Mucosa of rectum (tissue), 2 donors: ENCODE data around the gene CD9.

ENCODE experiments used
- H3K27ac ChIP-seq, 2 donors: one replicate each; pipeline ENCODE4 v1.7.0; 2013; ENCODE audit warnings: inconsistent platforms in 2 of 2, low read depth in 2 of 2, low read length in 2 of 2
- H3K27me3 ChIP-seq, 2 donors: one replicate each; pipeline ENCODE4 v1.7.0; 2013; ENCODE audit warnings: low read length in 2 of 2; ENCODE audit not compliant: control insufficient read depth in 2 of 2, insufficient read depth in 2 of 2
- H3K36me3 ChIP-seq, 2 donors: one replicate each; pipeline ENCODE4 v1.7.0; 2013; ENCODE audit warnings: low read length in 2 of 2; ENCODE audit not compliant: control insufficient read depth in 2 of 2, insufficient read depth in 2 of 2
- H3K4me1 ChIP-seq, 2 donors: one replicate each; pipeline ENCODE4 v1.7.0; 2013; ENCODE audit warnings: low read length in 2 of 2, mild to moderate bottlenecking in 1 of 2; ENCODE audit not compliant: control insufficient read depth in 2 of 2, insufficient read depth in 2 of 2
- H3K4me3 ChIP-seq, 2 donors: one replicate each; pipeline ENCODE4 v1.7.0; 2013; ENCODE audit warnings: low read length in 2 of 2
- H3K9ac ChIP-seq, 2 donors: one replicate each; pipeline ENCODE4 v1.7.0; 2013; ENCODE audit warnings: low read length in 2 of 2, low read depth in 1 of 2, mild to moderate bottlenecking in 1 of 2
- H3K9me3 ChIP-seq, 2 donors: one replicate each; pipeline ENCODE4 v1.7.0; 2013; ENCODE audit warnings: low read length in 2 of 2; ENCODE audit not compliant: control insufficient read depth in 2 of 2
- donor health status: healthy.
- donor health status: Normal muscosa, but diverticular disease.

CD9 gene

DNA sequence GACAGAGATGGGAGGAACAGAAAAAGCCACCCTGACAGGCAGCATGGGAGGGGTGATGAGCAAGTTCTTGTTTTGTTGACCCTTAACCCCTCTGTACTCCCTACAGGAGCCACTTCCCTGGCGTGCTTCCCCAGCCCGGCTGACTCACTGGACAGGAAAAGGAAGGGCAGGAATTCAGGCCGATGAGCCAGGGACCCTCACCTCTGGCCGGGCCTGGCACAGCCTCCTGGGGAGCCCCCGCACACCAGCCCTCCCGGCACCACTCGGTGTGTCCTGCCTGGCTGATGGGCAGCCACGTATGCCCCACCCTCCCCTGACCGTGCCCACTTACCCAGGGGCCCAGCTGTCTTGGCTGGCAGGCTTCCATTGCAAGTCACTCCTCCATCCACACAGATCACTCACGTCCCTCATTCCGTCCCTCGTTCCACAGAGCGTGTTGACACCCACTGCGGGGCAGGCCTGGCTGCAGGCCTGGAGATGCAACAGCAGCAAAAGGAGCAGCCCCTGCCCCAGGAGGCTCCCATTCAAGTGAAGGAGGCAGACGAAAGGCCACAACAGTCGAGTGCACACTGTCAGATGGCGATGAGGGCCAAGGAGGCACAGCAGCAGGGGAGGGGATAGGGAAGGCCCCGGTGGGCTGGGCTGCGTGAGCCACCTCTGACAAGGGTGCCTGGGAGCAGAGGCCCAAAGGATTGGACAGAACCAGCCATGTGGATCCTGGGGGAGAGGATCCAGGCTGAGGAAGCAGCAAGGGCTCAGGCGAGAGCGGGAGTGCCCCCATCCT is 19.7 kb upstream of the CD9 start:
- H3K27me3 ChIP-seq, result no peaks in the 10 kb centered on the region
- H3K9me3 ChIP-seq, result no peaks in the 10 kb centered on the region
- no peak overlapping the region for H3K9ac ChIP-seq
- H3K36me3 ChIP-seq, result no peaks in the 10 kb centered on the region
- peak overlapping the region; percentile 13 to 57 for H3K27ac ChIP-seq
- H3K4me3 ChIP-seq, result no peak overlapping the region
- peaks cover 23 to 46% of the 10 kb centered on the region in 2 donors for H3K4me1 ChIP-seq

GRCh38 chr12:6181166-6181565 is 19.0 kb upstream of the CD9 start:
- no peak overlapping the region for H3K4me3 ChIP-seq
- H3K27me3 ChIP-seq, result no peaks in the 10 kb centered on the region
- no peak overlapping the region for H3K9ac ChIP-seq
- peaks cover 23 to 46% of the 10 kb centered on the region in 2 donors for H3K4me1 ChIP-seq
- H3K27ac ChIP-seq, result no peak overlapping the region
- no peaks in the 10 kb centered on the region for H3K36me3 ChIP-seq
- no peaks in the 10 kb centered on the region for H3K9me3 ChIP-seq

- peak overlapping the region in 1 of 2 donors; percentile 32 for H3K4me3 ChIP-seq
Measured at GRCh38 chr12:6181583-6182278, 18.5 kb upstream of the CD9 start.

DNA sequence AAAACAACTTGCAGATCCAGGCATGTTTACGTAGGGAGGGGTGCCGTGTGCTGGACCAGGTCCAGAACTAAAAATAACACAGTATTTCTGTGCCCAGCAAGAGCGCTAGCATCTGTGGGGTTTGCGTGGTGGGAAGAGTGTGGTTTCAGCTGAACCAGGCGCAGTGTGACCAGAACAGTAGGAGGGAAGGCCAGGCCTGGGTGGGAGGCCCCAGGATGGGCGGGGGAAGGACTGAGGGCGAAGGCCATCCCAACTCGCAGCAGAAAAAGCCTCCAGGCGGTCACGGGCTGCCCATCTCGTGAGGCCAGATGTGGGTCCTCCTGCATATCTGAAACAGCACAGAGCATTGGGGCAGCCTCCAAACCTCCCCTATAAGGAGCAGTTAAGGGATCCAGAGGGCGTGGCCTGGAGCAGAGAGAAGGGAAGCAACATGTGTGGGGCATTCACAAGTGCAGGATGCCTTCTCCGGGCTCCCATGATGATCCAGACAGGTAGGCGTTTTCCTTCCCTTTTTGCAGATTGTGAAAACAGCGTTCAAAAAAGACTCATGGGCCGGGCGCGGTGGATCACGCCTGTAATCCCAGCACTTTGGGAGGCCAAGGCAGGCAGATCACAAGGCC is 17.8 kb upstream of the CD9 start:
- Histone ChIP-seq H3K9me3 (no peaks in the 10 kb centered on the region), H3K36me3 (no peaks in the 10 kb centered on the region), H3K4me1 (peaks cover 23 to 46% of the 10 kb centered on the region in 2 donors), H3K27ac (peak overlapping the region; percentile 80 to 91), H3K27me3 (no peaks in the 10 kb centered on the region), H3K4me3 (peak overlapping the region; percentile 32 to 47), H3K9ac (peak overlapping the region; percentile 17 to 55)

More at GRCh38 chr12:6181583-6182278, 18.5 kb upstream of the CD9 start:
- peak overlapping the region; percentile 80 to 91 for H3K27ac ChIP-seq
- no peaks in the 10 kb centered on the region for H3K9me3 ChIP-seq
- H3K4me1 ChIP-seq, result peaks cover 23 to 46% of the 10 kb centered on the region in 2 donors
- no peaks in the 10 kb centered on the region for H3K27me3 ChIP-seq
- H3K9ac ChIP-seq, result peak overlapping the region; percentile 17 to 55
- no peaks in the 10 kb centered on the region for H3K36me3 ChIP-seq

GRCh38 chr12:6183689-6184428 is 16.3 kb upstream of the CD9 start:
- Histone ChIP-seq H3K9ac (peak overlapping the region in 1 of 2 donors; percentile 55), H3K9me3 (no peaks in the 10 kb centered on the region), H3K27ac (peak overlapping the region; percentile 80 to 91), H3K4me3 (peak overlapping the region; percentile 34 to 35), H3K27me3 (no peaks in the 10 kb centered on the region), H3K4me1 (peaks cover 23 to 46% of the 10 kb centered on the region in 2 donors), H3K36me3 (no peaks in the 10 kb centered on the region)

GRCh38 chr12:6185961-6186827 is 14.0 kb upstream of the CD9 start:
- H3K4me3 ChIP-seq, result no peak overlapping the region
- H3K36me3 ChIP-seq, result no peaks in the 10 kb centered on the region
- H3K27me3 ChIP-seq, result no peaks in the 10 kb centered on the region
- H3K9ac ChIP-seq, result no peak overlapping the region
- no peaks in the 10 kb centered on the region for H3K9me3 ChIP-seq
- peaks cover 18 to 31% of the 10 kb centered on the region in 2 donors for H3K4me1 ChIP-seq
- H3K27ac ChIP-seq, result no peak overlapping the region

DNA sequence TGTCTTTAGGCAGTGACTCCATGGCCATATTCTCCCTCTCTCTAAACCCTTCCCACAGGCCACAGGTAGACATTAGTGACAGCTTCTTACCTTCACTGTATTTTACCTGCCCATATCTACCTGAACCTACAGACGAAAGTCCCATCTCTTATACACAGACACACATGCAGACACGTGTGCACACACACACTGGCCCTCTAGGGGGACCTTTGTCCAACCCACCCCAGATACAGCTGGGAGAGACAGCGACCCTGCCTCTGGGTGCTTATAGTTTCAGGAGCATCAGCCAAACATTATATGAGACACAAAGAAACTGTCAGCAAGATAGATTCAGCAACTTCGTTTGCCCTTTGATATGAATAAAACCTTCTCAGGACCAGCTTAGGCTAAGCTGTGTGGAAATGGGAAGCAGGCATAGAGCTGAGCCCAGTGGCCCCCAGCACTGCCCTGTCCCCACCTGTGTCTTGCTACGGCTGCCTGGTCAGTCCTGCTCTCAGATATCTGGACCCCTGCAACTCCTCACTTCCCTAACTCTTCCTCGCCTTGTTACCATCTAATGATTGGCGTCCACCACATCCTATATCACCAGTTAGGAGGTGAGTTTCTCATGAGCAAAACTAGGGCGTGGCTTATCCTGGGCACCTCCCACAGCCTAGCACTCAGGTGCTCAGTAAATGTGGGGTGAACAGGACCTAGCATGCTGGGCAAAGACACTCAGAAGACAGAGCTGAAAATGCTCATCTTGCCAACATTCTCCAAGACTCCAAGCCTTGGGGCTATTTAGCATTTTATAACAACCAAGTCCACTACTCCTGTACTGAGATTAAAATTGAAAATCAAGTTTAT is 12.0 kb upstream of the CD9 start:
- Histone ChIP-seq H3K27me3 (no peaks in the 10 kb centered on the region), H3K9ac (no peak overlapping the region), H3K9me3 (no peaks in the 10 kb centered on the region), H3K4me1 (peaks cover 6 to 13% of the 10 kb centered on the region in 2 donors), H3K27ac (no peak overlapping the region), H3K36me3 (no peaks in the 10 kb centered on the region), H3K4me3 (no peak overlapping the region)

GRCh38 chr12:6189028-6189427 is 11.2 kb upstream of the CD9 start:
- no peaks in the 10 kb centered on the region for H3K9me3 ChIP-seq
- no peaks in the 10 kb centered on the region for H3K36me3 ChIP-seq
- no peak overlapping the region for H3K27ac ChIP-seq
- no peak overlapping the region for H3K4me3 ChIP-seq
- H3K4me1 ChIP-seq, result peaks cover 0 to 10% of the 10 kb centered on the region in 2 donors
- no peak overlapping the region for H3K9ac ChIP-seq
- peaks cover 0 to 2% of the 10 kb centered on the region in 2 donors for H3K27me3 ChIP-seq
